Astrocyte (in vitro differentiated cells and primary cell): ENCODE measurements around the gene MRPL14.
A peak's percentile ranks its signal among the peaks of the same experiment; 100 is the strongest.

ENCODE experiments used
- CTCF ChIP-seq: IDR thresholded peaks from 2 replicates; pipeline ENCODE4 v1.5.1; 2011; ENCODE audit warnings: low read depth, mild to moderate bottlenecking, inconsistent platforms, low read length, moderate library complexity; ENCODE audit not compliant: insufficient read depth
- EZH2 ChIP-seq: IDR thresholded peaks from 2 replicates; pipeline ENCODE4 v1.6.1; 2012; ENCODE audit warnings: mild to moderate bottlenecking, low read length, inconsistent platforms; ENCODE audit not compliant: insufficient read depth

GRCh38 chr6:44078827-44079671, 48.2 kb downstream of the MRPL14 start:
- TF ChIP-seq EZH2, result no peak
- TF ChIP-seq CTCF, result peak; percentile 79
